GM12864 (cell line): Measurements from ENCODE around the gene PCDH8.
"Not testable (repeated sequence)": the region's sequence is repeated elsewhere in the genome, so short reads cannot be mapped to it uniquely, and the experiment has no call there.

Experiments
- DNase-seq: peaks from one replicate; pipeline ENCODE4 v3.0.0-alpha.2; 2011; ENCODE audit warnings: low read depth
- H3K4me3 ChIP-seq: 2 replicates; pipeline ENCODE4 v1.5.1; 2011; ENCODE audit warnings: mild to moderate bottlenecking, low read depth, low read length, control low read depth
- TF ChIP-seq, protein P1 (sequence below): IDR thresholded peaks from 2 replicates; pipeline ENCODE4 v1.5.1; 2011; ENCODE audit warnings: low read depth, mild to moderate bottlenecking, moderate library complexity, low read length, control low read depth, inconsistent platforms; ENCODE audit errors: missing control alignments

The PCDH8 gene

DNA sequence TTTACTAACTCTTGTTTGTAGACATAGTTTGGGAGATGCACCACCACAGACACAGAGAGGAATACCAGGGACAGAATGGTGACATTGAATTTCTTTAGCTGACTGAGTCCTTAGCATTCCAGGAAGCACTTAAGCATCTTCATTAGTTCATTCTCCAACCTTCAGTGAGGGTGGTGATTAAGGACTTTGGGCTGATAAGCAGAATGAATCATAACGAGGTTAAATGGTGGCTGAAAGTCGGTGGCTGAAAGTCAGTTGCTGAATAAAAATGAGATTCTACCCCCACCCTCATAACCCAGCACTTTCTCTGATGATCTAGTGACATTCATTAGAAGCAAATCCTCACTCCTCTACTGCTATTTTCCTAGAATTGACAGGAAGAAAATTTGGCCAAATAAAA is 10.6 kb downstream of the PCDH8 start:
- no peak for DNase-seq
- TF ChIP-seq, protein P1, sequence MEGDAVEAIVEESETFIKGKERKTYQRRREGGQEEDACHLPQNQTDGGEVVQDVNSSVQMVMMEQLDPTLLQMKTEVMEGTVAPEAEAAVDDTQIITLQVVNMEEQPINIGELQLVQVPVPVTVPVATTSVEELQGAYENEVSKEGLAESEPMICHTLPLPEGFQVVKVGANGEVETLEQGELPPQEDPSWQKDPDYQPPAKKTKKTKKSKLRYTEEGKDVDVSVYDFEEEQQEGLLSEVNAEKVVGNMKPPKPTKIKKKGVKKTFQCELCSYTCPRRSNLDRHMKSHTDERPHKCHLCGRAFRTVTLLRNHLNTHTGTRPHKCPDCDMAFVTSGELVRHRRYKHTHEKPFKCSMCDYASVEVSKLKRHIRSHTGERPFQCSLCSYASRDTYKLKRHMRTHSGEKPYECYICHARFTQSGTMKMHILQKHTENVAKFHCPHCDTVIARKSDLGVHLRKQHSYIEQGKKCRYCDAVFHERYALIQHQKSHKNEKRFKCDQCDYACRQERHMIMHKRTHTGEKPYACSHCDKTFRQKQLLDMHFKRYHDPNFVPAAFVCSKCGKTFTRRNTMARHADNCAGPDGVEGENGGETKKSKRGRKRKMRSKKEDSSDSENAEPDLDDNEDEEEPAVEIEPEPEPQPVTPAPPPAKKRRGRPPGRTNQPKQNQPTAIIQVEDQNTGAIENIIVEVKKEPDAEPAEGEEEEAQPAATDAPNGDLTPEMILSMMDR = no peak
- no peak overlapping the region for H3K4me3 ChIP-seq

DNA sequence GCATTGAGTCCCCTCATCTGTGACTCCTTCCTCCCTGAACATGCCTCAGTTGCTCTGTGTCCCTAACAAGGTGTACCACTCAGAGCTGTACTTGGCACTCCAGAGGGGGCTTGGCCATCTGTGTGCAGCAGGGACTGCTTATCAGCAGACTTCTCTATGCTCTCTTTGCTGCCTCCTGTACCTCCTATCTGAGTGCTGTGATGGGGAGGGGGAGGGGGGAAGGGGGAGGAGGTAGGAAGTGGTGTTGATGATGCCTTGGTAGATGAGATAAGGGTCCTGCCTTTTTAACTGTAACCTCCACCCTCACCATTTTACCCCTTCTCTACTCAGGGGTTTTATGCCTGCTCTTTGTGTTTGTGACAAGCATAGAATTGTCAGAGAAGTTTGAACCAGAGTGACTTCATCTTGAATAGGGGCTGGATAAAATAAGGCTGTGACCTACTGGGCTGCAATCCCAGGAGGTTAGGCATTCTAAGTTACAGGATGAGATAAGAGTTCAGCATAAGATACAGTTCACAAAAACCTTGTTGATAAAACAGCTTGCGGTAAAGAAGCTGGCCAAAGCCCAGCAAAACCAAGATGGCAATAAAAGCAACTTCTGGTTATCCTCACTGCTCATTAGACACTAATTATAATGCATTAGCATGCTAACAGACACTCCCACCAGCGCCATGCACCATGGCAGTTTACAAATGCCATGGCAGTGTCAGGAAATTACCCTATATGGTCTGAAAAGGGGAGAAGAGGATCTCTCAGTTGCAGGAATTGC is 13.2 kb downstream of the PCDH8 start:
- no peak for DNase-seq
- TF ChIP-seq, protein P1 = no peak

DNA sequence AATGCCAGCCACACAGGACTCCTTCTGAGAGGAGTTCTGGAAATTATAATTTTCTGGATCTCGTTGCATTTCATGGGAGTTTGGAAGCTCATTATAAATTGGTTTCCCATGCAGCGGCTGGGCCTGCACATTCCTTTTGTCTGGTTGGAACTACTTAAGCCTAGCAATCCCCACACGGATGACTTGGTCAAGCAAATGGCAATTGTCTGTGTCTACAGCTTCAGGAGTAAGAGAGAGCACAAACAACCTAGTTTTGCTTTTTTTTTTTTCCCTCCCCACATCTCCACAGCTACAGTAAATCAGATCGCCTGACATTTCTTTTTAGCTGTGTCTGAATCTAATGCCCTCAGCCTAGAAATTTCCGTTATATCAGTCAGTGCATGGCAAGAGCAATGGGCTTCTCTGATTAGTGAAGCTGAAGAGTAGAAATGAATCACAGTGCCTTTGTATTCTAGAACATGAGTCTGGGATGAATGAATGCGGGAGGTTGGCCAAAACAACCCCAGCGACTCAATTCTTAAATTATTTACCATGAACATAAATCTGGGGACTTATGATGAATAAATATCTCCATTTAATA is 15.1 kb downstream of the PCDH8 start:
- TF ChIP-seq, protein P1 = no peak
- H3K4me3 ChIP-seq = no peak overlapping the region
- no peak for DNase-seq

More for the DNA sequence above, 13.2 kb downstream of the PCDH8 start:
- no peak overlapping the region for H3K4me3 ChIP-seq

DNA sequence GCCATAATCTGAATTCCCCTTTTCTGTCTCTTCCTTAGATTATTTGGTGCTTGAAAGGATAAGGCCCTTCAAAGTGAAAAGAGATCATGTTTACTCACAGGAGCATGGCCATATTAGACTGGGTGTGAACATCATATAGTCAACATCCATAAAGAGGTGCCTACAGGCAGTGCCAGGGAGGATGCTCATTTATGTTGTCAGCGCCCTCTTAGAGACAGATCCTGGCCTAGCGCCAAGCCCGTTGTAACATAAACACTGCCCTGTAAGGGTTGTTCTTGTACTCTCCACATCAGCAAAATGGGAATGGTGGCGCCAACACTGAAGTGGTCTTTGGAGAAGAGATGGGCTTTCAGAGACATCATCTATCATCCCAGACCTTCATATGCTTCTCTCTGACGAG is 16.1 kb downstream of the PCDH8 start:
- DNase-seq = no peak
- TF ChIP-seq, protein P1 = no peak
- no peak overlapping the region for H3K4me3 ChIP-seq

DNA sequence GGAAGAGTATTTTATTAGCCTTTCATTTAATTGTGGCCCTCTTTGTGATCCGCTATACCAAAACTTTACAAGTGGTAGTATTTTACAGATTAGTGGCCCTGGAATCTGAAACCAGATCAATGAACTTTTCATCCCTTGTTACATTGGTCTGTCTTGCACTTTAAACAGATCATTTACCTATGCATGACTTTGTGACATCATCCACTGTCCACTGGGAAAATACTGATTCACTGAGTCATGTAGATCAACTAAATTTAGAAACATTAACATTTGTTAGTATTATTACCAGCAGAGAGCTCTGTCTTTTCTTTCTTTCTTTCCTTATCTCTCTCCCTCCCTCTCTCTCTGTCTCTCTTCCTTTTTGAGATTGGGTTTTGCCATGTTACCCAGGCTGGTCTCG is 17.5 kb downstream of the PCDH8 start:
- H3K4me3 ChIP-seq = no peak overlapping the region
- TF ChIP-seq, protein P1 = no peak

DNA sequence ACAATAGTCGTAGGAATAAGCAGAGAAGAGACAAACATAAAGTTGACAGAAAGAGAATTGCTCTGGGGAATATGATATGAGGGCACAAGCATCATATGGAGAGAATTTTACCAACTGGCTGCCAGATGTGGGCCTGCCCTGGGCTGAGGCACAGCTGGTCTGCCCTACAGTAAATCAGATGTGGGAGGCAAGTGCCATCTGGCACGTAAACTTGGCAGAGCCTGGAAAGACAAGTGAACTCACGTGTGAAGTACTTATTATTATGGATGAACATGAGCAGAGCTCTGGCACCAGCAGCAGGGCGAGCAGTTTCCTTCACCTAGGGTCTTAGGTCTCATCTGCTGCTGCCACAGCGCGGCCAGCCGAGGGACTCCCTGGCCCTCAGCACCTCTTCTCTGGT is 20.6 kb downstream of the PCDH8 start:
- H3K4me3 ChIP-seq = no peak overlapping the region
- TF ChIP-seq, protein P1 = no peak
- DNase-seq = no peak

More for the DNA sequence above, 17.5 kb downstream of the PCDH8 start:
- DNase-seq = no peak

DNA sequence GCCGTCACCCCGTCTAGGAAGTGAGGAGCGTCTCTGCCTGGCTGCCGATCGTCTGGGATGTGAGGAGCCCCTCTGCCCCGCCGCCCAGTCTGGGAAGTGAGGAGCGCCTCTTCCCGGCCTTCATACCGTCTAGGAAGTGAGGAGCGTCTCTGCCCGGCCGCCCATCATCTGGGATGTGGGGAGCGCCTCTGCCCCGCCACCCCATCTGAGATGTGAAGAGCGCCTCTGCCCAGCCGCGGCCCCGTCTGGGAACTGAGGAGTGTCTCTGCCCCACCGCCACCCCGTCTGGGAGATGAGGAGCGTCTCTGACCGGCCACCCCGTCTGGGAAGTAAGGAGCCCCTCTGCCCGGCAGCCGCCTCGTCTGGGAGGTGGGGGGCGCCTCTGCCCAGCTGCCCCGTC is 30.6 kb downstream of the PCDH8 start:
- DNase-seq, H3K4me3 ChIP-seq: not testable (repeated sequence)
